GM18511 (cell line): ENCODE measurements around the gene ARL17B.
"Not testable (repeated sequence)": the region's sequence is repeated elsewhere in the genome, so short reads cannot be mapped to it uniquely, and the experiment has no call there.

Source experiments
- ATAC-seq: cut with Tn5 transposase; IDR thresholded peaks from one replicate; pipeline ENCODE4 v1.9.1; 2021; ENCODE audit warnings: mild to moderate bottlenecking, moderate library complexity; ENCODE audit not compliant: unreplicated experiment

ARL17B gene

DNA sequence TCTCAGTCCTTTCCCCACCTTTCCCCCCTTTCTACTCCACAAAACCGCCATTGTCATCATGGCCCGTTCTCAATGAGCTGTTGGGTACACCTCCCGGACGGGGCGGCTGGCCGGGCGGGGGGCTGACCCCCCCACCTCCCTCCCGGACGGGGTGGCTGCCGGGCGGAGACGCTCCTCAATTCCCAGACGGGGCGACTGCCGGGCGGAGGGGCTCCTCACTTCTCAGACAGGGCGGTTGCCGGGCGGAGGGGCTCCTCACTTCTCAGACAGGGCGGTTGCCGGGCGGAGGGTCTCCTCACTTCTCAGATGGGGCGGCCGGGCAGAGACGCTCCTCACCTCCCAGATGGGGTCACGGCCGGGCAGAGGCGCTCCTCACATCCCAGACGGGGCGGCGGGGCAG, 108.8 kb downstream of the ARL17B start:
- not testable (repeated sequence) for ATAC-seq

DNA sequence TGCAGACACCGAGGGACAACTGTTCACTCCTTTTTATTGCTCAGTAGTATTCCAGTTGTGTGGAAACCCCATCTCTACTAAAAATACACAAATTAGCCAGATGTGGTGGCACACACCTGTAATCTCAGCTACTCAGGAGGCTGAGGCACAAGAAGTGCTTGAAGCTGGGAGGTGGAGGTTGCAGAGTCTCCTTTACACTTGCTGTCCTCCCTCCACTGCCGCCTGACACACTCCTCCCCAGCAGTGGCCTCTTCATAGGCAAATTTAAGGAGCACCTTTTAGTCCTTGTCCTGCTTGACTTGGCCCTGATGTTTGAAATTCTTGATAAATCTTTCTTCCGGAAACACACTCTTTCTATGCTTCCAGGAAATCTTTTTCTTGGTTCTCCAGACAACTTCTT, 112.4 kb downstream of the ARL17B start:
- not testable (repeated sequence) for ATAC-seq

DNA sequence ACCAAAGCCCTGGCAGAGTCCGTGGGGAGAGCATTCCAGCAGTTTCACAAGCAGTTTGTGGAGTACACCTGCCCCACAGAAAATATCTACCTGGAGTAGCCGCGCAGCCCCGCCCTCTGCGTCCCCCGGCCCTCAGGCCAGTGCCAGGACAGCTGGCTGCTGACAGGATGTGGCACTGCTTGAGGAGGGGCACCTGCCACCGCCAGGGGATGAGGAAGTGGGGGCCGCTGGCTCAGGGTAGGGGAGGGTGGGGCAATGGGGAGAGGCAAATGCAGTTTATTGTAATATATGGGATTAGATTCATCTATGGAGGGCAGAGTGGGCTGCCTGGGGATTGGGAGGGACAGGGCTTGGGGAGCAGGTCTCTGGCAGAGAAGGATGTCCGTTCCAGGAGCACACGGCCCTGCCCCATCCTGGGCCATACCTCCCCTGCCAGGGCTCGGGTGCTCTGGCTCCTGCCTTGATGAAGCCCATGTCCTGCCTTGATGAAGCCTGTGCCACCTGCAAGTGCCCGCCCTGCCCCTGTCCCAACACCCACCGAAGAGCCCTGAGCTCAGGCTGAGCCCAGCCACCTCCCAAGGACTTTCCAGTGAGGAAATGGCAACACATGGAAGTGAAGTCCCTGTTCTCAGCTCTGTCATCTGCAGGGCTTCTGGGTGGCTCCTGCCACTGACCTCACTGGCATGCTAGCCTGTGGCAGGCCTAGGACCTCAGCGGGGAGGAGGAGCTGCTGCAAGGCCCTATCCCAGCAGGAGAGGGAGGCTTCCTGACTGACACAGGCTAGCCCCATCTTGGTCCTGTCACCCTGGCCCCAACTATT, 116.4 kb downstream of the ARL17B start:
- ATAC-seq: not testable (repeated sequence)

DNA sequence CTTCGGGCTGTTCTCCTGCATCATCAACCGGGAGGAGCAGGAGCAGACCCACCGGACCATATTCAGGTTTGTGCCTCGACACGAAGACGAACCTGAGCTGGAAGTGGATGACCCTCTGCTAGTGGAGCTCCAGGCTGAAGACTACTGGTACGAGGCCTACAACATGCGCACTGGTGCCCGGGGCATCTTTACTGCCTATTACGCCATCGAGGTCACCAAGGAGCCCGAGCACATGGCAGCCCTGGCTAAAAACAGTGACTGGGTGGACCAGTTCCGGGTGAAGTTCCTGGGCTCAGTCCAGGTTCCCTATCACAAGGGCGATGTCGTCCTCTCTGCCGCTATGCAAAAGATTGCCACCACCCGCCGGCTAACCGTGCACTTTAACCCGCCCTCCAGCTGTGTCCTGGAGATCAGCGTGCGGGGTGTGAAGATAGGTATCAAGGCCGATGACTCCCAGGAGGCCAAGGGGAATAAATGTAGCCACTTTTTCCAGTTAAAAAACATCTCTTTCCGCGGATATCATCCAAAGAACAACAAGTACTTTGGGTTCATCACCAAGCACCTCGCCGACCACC, 117.1 kb downstream of the ARL17B start:
- ATAC-seq: not testable (repeated sequence)

DNA sequence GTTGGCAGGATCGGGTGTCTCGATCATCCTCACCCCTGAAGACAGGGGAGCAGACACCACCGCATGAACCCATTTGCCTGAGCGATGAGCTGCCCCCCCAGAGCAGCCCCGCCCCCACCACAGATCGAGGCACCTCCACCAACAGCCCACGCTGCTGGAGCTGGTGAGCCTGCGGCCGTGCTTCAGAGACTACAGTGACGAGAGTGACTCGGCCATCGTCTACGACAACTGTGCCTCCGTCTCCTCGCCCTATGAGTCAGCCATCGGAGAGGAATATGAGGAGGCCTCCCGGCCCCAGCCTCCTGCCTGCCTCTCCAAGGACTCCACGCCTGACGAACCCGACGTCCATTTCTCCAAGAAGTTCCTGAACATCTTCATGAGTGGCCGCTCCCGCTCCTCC, 117.6 kb downstream of the ARL17B start:
- not testable (repeated sequence) for ATAC-seq

DNA sequence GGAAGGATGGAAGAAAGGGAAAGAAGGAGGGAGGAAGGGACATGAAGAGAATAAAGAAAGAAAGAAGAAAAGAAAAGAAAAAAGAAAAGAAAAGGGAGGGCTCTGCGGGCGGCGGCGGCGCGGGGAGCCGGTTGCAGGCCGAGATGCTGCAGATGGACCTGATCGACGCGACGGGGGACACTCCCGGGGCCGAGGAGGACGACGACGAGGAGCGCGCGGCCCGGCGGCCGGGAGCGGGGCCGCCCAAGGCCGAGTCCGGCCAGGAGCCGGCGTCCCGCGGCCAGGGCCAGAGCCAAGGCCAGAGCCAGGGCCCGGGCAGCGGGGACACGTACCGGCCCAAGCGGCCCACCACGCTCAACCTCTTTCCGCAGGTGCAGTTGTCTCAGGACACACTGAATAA, 118.1 kb downstream of the ARL17B start:
- not testable (repeated sequence) for ATAC-seq

DNA sequence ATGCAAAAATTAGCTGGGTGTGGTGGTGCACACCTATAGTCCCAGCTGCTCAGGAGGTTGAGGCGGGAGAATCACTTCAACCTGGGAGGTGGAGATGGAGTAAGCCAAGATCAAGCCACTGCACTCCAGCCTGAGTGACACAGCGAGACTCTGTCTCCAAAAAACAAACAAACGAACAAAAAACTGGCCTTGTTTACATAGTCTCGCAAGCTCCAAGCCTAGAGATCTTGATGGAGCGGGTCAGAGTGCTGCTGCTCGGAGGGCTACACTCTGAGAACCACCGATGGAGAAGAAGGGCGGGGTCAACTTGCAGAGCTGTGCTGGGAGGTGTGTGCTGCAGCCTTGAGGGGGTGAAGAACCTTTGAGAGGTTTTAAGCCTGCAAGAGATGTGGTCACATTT, 130.2 kb downstream of the ARL17B start:
- ATAC-seq: not testable (repeated sequence)

DNA sequence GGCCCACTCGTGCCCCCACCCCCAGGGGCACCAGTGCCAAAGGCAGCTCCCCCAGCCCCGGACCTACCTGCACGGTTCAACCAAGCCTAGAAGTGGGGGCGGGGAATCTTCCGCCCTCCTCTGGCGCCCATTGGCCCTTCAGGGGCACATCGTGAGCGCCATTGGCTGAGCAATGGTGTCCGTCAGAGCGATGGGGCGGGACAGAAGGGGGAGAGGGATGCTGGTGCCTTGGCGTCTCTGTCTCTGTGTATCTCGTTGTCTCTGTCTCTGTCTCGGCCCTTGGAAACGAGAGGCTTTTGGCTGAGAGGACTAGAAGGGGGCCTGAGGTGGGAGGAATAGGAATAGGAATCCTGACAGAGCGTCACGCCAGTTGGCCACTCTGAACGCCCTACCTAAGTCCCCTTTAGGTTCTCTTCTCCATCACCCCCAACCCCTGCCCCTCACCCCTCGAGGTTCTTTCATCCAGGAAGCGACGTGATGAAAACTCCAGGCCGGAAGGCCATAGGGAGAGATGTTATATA, 136.2 kb downstream of the ARL17B start:
- ATAC-seq: peak; percentile 99

DNA sequence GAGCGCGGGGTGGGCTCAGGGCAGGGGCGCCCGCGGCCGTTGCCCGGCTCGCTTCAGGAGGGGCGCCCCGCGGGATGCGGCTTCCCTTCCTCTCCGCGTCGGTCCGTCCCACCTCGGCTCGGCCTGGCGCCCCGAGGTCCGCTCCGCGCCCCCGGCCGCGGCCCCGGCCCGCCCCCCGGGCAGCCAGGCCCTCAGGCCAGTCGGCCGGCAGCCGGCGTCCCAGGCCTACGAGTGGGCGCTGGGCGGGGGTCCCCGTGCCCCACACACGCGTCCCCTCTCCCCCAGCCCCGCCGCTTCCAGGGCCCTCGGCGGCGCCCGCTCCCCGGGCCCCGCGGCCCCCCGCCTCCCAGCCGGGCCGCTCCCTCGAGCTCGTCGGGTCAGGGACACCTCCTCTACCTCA, 136.7 kb downstream of the ARL17B start:
- peak; percentile 45 for ATAC-seq
